HG02759 (cell line): ENCODE measurements around the gene HNRNPU.

Experiments used
- ATAC-seq: cut with Tn5 transposase; IDR thresholded peaks from one replicate; pipeline ENCODE4 v1.9.1; 2021; ENCODE audit warnings: mild to moderate bottlenecking, moderate library complexity; ENCODE audit not compliant: unreplicated experiment

The HNRNPU gene

GRCh38 chr1:244863491-244864252 is 671 bp downstream of the HNRNPU start:
- peak; percentile 2 for ATAC-seq

- ATAC-seq = peak; percentile 60
These were observed 1.4 kb downstream of the HNRNPU start for GRCh38 chr1:244862699-244863490.

DNA sequence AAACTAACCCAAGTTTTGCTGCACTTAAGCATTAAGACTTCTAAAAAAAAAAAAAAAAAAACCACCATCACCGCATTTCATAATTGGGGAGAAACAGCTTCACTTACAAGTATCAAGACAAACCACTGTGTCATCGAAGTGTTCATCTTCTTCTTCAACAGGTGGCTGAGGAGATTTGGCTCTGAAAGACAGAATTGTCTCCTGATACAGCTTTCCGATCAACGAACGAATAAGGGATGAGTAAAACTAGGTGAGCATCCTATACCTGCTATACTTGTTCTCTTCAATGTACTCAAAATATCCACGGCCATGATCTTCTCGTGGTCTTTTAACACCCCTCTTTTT is 2.0 kb downstream of the HNRNPU start:
- ATAC-seq = no peak

DNA sequence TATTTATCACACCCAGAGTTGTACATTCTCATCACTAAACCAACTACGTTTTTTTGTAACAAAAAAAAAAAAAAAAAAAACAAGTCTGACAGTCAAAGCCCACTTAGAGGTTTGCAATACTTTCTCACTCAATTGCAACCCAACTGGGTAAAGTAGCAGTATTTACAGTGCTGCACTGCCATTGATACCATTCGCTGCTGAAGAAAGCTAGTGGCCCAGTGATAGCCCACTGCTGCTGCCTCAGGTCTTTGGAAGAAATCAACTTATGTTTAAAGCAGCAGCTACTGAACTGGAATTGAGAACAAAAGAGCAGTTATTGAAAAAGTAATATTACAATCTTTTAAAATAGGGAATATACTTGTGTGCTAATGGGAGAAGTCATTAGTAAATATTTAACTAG is 2.7 kb downstream of the HNRNPU start:
- ATAC-seq = no peak

DNA sequence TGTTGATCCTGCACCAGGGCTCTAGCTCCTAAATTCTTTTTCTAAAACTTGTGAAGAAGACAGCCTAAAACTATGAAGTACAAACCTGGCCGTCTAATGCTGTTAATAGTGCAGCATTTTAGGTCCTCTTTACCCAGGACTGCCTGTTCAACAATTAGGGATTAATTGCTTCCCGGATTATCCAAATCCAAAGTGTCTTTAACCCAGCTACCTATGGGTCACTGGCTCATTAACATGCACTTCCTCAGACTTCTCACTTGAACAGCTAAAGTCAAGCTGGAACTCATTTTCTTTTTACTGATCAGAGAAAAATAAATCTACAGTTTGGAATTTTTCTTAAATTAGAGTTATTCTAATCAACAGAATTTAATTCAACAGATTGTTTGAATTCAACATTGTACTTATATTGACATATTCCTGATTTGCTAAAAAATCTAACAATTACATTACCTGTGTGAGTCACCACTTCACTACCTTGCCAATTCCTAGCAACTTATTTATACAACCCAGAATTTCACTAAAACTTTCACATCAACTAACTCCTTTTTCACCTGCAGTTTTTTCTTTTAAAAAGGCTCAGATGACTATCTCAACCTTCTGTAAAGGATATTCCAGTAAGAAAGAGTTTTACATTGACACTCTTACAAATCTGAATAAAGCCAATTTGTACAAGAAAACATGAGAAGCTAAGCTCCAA is 3.3 kb downstream of the HNRNPU start:
- no peak for ATAC-seq

- ATAC-seq = no peak
These were observed 4.3 kb downstream of the HNRNPU start for GRCh38 chr1:244860078-244860477.

DNA sequence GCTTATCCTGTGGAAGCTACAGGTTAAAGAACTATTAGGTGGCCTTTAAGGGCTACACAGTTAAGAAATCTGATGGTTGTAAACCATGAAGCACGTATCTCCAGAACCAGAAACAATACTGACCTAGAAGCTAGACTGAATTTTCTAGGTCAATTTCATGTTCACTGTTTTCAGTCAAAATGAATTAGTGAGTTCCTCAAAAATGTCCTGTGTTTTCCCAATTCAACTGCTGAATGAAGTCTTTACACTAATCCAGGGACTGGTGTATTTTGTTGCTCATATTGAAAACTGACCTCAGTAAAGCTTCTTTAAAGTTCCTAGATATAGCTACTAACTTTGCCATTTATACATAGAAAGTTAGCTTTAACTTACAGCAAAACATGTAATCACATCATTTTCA is 6.0 kb downstream of the HNRNPU start:
- no peak for ATAC-seq

DNA sequence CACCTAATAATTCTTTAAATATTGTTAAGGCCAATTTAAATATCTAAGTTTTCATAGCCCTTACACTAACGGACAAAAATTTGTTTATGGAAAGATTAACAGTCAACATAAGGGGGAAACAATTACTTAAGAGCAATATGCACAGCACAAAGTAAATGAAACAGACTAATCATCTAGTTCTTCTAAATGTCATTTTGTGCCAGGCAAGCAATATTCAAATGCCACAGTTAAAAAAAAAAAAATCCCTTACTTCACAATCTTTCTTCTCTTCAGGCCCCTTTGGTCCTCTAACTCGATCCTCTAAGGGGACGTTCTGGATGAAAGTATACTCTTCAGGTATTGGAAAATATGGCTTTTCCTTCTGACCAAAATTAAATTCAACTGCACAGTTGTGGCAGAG is 6.6 kb downstream of the HNRNPU start:
- no peak for ATAC-seq

- no peak for ATAC-seq
These were observed 9.3 kb downstream of the HNRNPU start for GRCh38 chr1:244854865-244855578.

GRCh38 chr1:244854166-244854565 is 10.2 kb downstream of the HNRNPU start:
- ATAC-seq = no peak

DNA sequence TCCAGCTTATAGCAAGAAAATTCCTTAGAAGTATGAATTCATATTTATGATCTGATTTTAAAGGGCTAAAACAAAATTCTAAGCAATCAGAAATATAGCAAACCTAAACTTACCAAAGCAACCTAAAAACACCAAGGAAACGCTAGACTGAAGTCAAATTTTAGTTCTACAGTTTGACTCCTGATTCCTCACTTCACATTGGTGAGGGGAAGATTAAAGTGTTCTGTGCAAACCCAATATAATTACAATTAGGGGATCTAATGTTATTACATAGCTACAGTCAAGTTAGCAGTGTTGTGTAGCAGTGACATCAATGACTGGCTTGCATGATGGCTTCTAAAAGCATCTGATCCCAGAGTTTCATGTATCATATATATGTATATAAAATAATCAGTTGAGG is 11.6 kb downstream of the HNRNPU start:
- ATAC-seq = no peak

GRCh38 chr1:244851546-244852231 is 12.7 kb downstream of the HNRNPU start:
- no peak for ATAC-seq

DNA sequence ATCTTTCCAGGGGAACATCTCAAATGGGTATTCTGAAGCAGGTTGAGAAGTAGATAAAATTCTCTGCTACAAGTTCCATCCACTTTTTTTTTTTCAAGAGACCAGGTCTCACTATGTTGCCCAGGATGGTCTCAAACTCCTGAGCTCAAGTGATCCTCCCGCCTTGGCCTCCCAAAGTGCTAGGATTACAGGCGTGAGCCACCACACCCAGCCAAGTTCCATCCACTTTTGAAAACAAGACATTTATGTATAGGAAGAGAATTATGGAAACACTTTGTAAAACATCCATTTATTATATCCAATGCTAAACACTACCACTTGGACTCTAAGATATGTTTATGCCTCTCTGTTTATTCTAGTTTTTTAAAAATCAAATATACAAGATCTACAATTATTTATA is 13.4 kb downstream of the HNRNPU start:
- ATAC-seq = no peak

DNA sequence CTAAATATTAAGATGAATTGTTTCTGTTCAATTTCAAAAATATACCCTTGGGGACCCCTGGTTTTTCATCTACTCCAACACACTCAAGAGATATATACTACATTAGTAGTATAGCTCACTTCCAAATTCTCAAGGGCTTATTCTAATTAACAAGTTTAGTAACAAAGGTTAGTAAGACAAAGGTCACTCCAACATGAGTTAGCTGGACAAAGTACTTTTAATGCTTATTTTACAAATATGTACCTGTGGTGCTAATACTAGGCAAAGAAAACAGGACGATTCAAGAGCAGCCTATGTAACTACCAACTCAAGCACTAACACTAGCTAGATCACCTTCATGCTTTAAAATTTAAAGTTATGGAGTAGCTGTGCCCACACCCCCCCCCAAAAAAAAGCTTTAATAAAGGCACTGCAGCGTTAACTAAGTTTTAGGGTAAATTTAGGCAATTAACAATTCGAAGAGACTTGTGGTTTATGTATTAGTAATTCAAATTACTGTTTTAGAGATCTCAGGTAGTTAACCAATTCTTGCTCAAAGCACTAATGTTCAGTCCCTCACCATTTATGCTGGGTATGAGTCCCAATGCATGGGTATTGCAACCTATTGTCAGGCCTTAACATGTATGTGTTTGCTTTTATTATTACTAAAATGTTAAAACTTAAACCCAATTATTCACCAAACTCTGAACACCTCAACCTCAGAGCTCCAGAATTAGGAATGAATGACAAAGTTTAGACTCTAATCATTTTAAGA is 14.1 kb downstream of the HNRNPU start:
- no peak for ATAC-seq

- no peak for ATAC-seq
These were observed 15.0 kb downstream of the HNRNPU start for GRCh38 chr1:244849189-244849866.

DNA sequence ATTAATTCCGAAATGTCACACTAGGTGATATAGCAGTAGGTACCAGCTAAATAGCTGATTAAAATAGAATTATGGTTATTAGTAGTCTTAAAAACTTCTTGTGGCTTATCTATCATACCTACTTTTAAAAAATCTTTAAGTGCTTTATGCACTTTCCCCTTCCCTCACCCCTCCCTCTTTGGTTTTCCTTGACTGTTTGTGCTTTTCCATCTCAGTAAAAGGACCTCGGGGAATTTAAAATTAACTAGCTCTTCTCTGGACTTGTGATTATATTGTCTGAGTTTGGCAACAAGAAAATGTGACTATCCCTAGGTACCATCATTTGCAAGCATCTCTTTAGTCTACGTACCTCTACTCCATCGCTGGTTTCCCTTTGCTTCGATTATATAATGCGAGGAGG is 17.7 kb downstream of the HNRNPU start:
- no peak for ATAC-seq

- ATAC-seq = no peak
These were observed 19.9 kb downstream of the HNRNPU start for GRCh38 chr1:244844155-244845121.
